Stomach (tissue), 9 donors: ENCODE results near the gene WDR82. TPM values are rescaled to one million over a fixed set of nuclear protein-coding genes. Genes with fewer than 3 reads are reported as not detected.

Experiments
- DNase-seq, 2 donors: peaks; one replicate each; pipeline versions ENCODE4 v3.0.0 to v3.0.0-alpha.2; 2013 to 2019
- H3K27ac ChIP-seq, 5 donors: fragments of 200-600 bp in 4 of 5; sonication (generic) in 4 of 5; one replicate each; pipeline ENCODE4 v1.5.1; 2013 to 2019; ENCODE audit warnings: mild to moderate bottlenecking in 1 of 5, moderate library complexity in 1 of 5
- H3K27me3 ChIP-seq, 3 donors: fragments of 200-600 bp; sonication (generic); one replicate each; pipeline ENCODE4 v1.5.1; 2017 to 2019; ENCODE audit warnings: mixed run types in 1 of 3
- H3K36me3 ChIP-seq, 4 donors: fragments of 200-600 bp; sonication (generic); 1 replicate in 3 of 4; 2 replicates in 1 of 4; pipeline ENCODE4 v1.5.1; 2016 to 2019
- H3K4me1 ChIP-seq, 4 donors: fragments of 200-600 bp; sonication (generic); one replicate each; pipeline ENCODE4 v1.5.1; 2016 to 2019
- H3K4me3 ChIP-seq, 4 donors: fragments of 200-600 bp; sonication (generic) in 3 of 4; one replicate each; pipeline ENCODE4 v1.5.1; 2016 to 2019; ENCODE audit warnings: mild to moderate bottlenecking in 1 of 4
- H3K9me3 ChIP-seq, 4 donors: fragments of 200-600 bp; sonication (generic); one replicate each; pipeline ENCODE4 v1.5.1; 2016 to 2019
- CTCF ChIP-seq, 7 experiments: fragments of 450-650 bp in 4 of 7; fragments of 200-600 bp in 3 of 7; sonication (generic) in 3 of 7; IDR thresholded peaks; one replicate each; pipeline ENCODE4 v1.5.1; 2016 to 2019; ENCODE audit warnings: antibody characterized with exemption in 7 of 7, control low read depth in 2 of 7, mild to moderate bottlenecking in 1 of 7
- EP300 ChIP-seq: sonication (generic); formaldehyde crosslinking; IDR thresholded peaks from one replicate; pipeline ENCODE4 v1.6.1; 2017; ENCODE audit warnings: antibody characterized with exemption
- POLR2A ChIP-seq, 4 donors: fragments of 450-650 bp; IDR thresholded peaks; one replicate each; pipeline ENCODE4 v1.6.1; 2016; ENCODE audit warnings: antibody characterized with exemption in 4 of 4, control low read depth in 2 of 4, mild to moderate bottlenecking in 1 of 4, moderate library complexity in 1 of 4
- POLR2AphosphoS5 ChIP-seq, 3 donors: sonication (generic); formaldehyde crosslinking; IDR thresholded peaks; one replicate each; pipeline ENCODE4 v1.6.1; 2016; ENCODE audit warnings: antibody characterized with exemption in 3 of 3
- WGBS, 5 donors: extraction: QIAGEN DNeasy Blood & Tissue Kit in 3 of 5; methylation state at CpG; one replicate each; pipeline versions ENCODE4 v1.1.5 to v1.1.7; 2013 to 2018; 5-methylcytosine and 5-hydroxymethylcytosine counted together
- intact Hi-C: fragments of 100-400 bp; cut with DNase I; formaldehyde crosslinking; loops from one replicate; pipeline ENCODE4 v1.15.1; 2023; ENCODE audit warnings: low total_unique reads
- polyA plus RNA-seq, 3 donors: library from polyadenylated mRNA; stranded (reverse); fragments of 200-250 nt; gene quantifications; one replicate each; pipeline ENCODE4 v1.2.3, GENCODE V29; 2013
- total RNA-seq, 5 donors: library from RNA; depleted of rRNA; stranded (reverse); fragments of >200 nt; gene quantifications; one replicate each; pipeline versions ENCODE4 v1.1.0 to v1.2.3, GENCODE V29; 2014 to 2016
- donor health status: healthy with polysubstance abuse.
- donor health status: Bipolar disorder and iron deficiency.
- donor health status: healthy.

WDR82 gene
- total and polyA plus RNA-seq, 8 donors: 8.2 to 64.8 (median 29.2) TPM

GRCh38 chr3:52294320-52295150 lies 16.1 kb upstream of the WDR82 start:
- Histone ChIP-seq H3K4me3 (no peak overlapping the region), H3K27me3 (peaks cover 0 to 6% (median 0%) of the 10 kb centered on the region in 3 donors), H3K4me1 (peaks cover 10 to 46% (median 38%) of the 10 kb centered on the region in 4 donors), H3K9me3 (no peaks in the 10 kb centered on the region), H3K36me3 (peaks cover 9 to 46% (median 40%) of the 10 kb centered on the region in 4 donors), H3K27ac (no peak overlapping the region)
- WGBS, 5 donors: 75 to 91% (median 81%) methylated on average over 8 to 11 of the region's 11 CpGs
- DNase-seq: no peak
- intact Hi-C loops: loop anchor here (5.0 kb wide), 1 partner anchor 48 kb away; no protein-coding TSS in a partner anchor
- TF ChIP-seq POLR2A (IDR thresholded peaks at IDR 0.05) (no peak), CTCF (IDR thresholded peaks at IDR 0.05) (no peak), POLR2AphosphoS5 (IDR thresholded peaks at IDR 0.05) (no peak), EP300 (no peak)

- Histone ChIP-seq H3K27me3 (peaks cover 0 to 6% (median 0%) of the 10 kb centered on the region in 3 donors), H3K4me1 (peaks cover 15 to 46% (median 38%) of the 10 kb centered on the region in 4 donors), H3K4me3 (no peak overlapping the region), H3K9me3 (no peaks in the 10 kb centered on the region), H3K36me3 (peaks cover 9 to 46% (median 40%) of the 10 kb centered on the region in 4 donors), H3K27ac (no peak overlapping the region)
- intact Hi-C loops: loop anchor here (5.0 kb wide), 1 partner anchor 49 kb away; no protein-coding TSS in a partner anchor
- 87 to 94% (median 91%) methylated on average over 17 of the region's 17 CpGs for WGBS, 5 donors
- TF ChIP-seq POLR2A (IDR thresholded peaks at IDR 0.05) (no peak), CTCF (IDR thresholded peaks at IDR 0.05) (no peak), POLR2AphosphoS5 (IDR thresholded peaks at IDR 0.05) (no peak), EP300 (no peak)
- DNase-seq: no peak
These were observed 15.3 kb upstream of the WDR82 start for GRCh38 chr3:52293491-52294319.

DNA sequence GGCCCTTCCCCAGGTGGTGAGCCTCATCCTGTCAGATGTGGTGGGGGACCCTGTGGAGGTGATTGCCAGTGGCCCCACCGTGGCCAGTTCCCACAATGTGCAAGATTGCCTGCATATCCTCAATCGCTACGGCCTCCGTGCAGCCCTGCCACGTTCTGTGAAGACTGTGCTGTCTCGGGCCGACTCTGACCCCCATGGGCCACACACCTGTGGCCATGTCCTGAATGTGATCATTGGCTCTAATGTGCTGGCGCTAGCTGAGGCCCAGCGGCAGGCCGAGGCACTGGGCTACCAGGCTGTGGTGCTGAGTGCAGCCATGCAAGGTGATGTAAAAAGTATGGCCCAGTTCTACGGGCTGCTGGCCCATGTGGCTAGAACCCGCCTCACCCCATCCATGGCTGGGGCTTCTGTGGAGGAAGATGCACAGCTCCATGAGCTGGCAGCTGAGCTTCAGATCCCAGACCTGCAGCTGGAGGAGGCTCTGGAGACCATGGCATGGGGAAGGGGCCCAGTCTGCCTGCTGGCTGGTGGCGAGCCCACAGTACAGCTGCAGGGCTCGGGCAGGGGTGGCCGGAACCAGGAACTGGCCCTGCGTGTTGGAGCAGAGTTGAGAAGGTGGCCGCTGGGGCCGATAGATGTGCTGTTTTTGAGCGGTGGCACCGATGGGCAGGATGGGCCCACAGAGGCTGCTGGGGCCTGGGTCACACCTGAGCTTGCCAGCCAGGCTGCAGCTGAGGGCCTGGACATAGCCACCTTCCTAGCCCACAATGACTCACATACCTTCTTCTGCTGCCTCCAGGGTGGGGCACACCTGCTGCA lies 14.0 kb upstream of the WDR82 start:
- no peak overlapping the region for H3K4me3 ChIP-seq

More for the DNA sequence above, 14.0 kb upstream of the WDR82 start:
- intact Hi-C loops: loop anchor here (5.0 kb wide), 1 partner anchor 50 kb away; no protein-coding TSS in a partner anchor
- 91 to 96% (median 93%) methylated on average over 14 to 20 of the region's 20 CpGs for WGBS, 5 donors
- no peaks in the 10 kb centered on the region for H3K27me3 ChIP-seq
- no peak for TF ChIP-seq CTCF (IDR thresholded peaks at IDR 0.05)
- no peak for TF ChIP-seq POLR2A (IDR thresholded peaks at IDR 0.05)
- no peak for TF ChIP-seq POLR2AphosphoS5 (IDR thresholded peaks at IDR 0.05)
- no peak for DNase-seq
- no peak overlapping the region for H3K27ac ChIP-seq
- H3K4me1 ChIP-seq: peaks cover 20 to 41% (median 36%) of the 10 kb centered on the region in 4 donors
- no peaks in the 10 kb centered on the region for H3K9me3 ChIP-seq
- H3K36me3 ChIP-seq: peaks cover 9 to 46% (median 40%) of the 10 kb centered on the region in 4 donors
